Mesodermal cell (in vitro differentiated cells): Measurements from ENCODE around the gene SH3PXD2A.

Source experiments
- H3K27ac ChIP-seq: 2 replicates; pipeline ENCODE4 v1.7.0; 2013; ENCODE audit warnings: mild to moderate bottlenecking, low read depth, low read length, moderate library complexity; ENCODE audit not compliant: severe bottlenecking
- H3K36me3 ChIP-seq: 2 replicates; pipeline ENCODE4 v1.7.1; 2013; ENCODE audit warnings: mild to moderate bottlenecking, low read length, moderate library complexity; ENCODE audit not compliant: control insufficient read depth, insufficient read depth
- H3K4me1 ChIP-seq: one replicate; pipeline ENCODE4 v1.7.1; 2013; ENCODE audit warnings: mild to moderate bottlenecking, low read length; ENCODE audit not compliant: insufficient read depth, control insufficient read depth, poor library complexity, severe bottlenecking
- H3K4me3 ChIP-seq: 2 replicates; pipeline ENCODE4 v1.7.0; 2013; ENCODE audit warnings: low read length, control low read depth, mild to moderate bottlenecking; ENCODE audit not compliant: insufficient read depth, poor library complexity, severe bottlenecking; ENCODE audit errors: extremely low read depth
- H3K9me3 ChIP-seq: 2 replicates; pipeline ENCODE4 v1.7.1; 2013; ENCODE audit warnings: mild to moderate bottlenecking, low read length, moderate library complexity; ENCODE audit not compliant: control insufficient read depth
- WGBS, 2 experiments: methylation state at CpG; one replicate each; pipeline ENCODE4 v1.1.5; 2013; ENCODE audit warnings: missing lambda C conversion rate in 2 of 2; ENCODE audit not compliant: insufficient coverage in 2 of 2; 5-methylcytosine and 5-hydroxymethylcytosine counted together

The SH3PXD2A gene

GRCh38 chr10:103890688-103891087 lies 35.3 kb upstream of the SH3PXD2A start:
- no peak overlapping the region for H3K27ac ChIP-seq
- no peaks in the 10 kb centered on the region for H3K9me3 ChIP-seq
- peaks cover 39% of the 10 kb centered on the region for H3K4me1 ChIP-seq
- no peak overlapping the region for H3K4me3 ChIP-seq
- 100% methylated on average over 2 of the region's 2 CpGs for WGBS, 2 experiments
- H3K36me3 ChIP-seq = peaks cover 17% of the 10 kb centered on the region

GRCh38 chr10:103890194-103890658 lies 34.9 kb upstream of the SH3PXD2A start:
- peaks cover 35% of the 10 kb centered on the region for H3K4me1 ChIP-seq
- H3K4me3 ChIP-seq = no peak overlapping the region
- WGBS, 2 experiments = 86 to 100% methylated on average over 2 to 3 of the region's 4 CpGs
- H3K9me3 ChIP-seq = no peaks in the 10 kb centered on the region
- H3K36me3 ChIP-seq = peaks cover 17% of the 10 kb centered on the region
- H3K27ac ChIP-seq = no peak overlapping the region

- no peaks in the 10 kb centered on the region for H3K9me3 ChIP-seq
- H3K36me3 ChIP-seq = peaks cover 17% of the 10 kb centered on the region
- WGBS, 2 experiments = no CpG with 5 or more reads among the region's 2 CpGs
- no peak overlapping the region for H3K27ac ChIP-seq
- H3K4me1 ChIP-seq = peaks cover 25% of the 10 kb centered on the region
- no peak overlapping the region for H3K4me3 ChIP-seq
These were observed 33.8 kb upstream of the SH3PXD2A start for GRCh38 chr10:103889121-103889720.

GRCh38 chr10:103888113-103888841 lies 32.9 kb upstream of the SH3PXD2A start:
- peak overlapping the region; percentile 47 for H3K27ac ChIP-seq
- H3K9me3 ChIP-seq = no peaks in the 10 kb centered on the region
- peaks cover 17% of the 10 kb centered on the region for H3K36me3 ChIP-seq
- H3K4me1 ChIP-seq = peaks cover 16% of the 10 kb centered on the region
- H3K4me3 ChIP-seq = no peak overlapping the region
- 28 to 40% methylated on average over 1 to 2 of the region's 6 CpGs for WGBS, 2 experiments

GRCh38 chr10:103885617-103886016 lies 30.2 kb upstream of the SH3PXD2A start:
- H3K4me3 ChIP-seq = no peak overlapping the region
- H3K4me1 ChIP-seq = peaks cover 16% of the 10 kb centered on the region
- no peaks in the 10 kb centered on the region for H3K9me3 ChIP-seq
- H3K27ac ChIP-seq = no peak overlapping the region
- H3K36me3 ChIP-seq = peaks cover 6% of the 10 kb centered on the region
- 85 to 89% methylated on average over 4 to 5 of the region's 6 CpGs for WGBS, 2 experiments

- Histone ChIP-seq H3K4me1 (peaks cover 7% of the 10 kb centered on the region), H3K27ac (no peak overlapping the region), H3K36me3 (peaks cover 6% of the 10 kb centered on the region), H3K4me3 (no peak overlapping the region), H3K9me3 (no peaks in the 10 kb centered on the region)
- WGBS, 2 experiments = 31 to 38% methylated on average over 2 of the region's 3 CpGs
These were observed 29.3 kb upstream of the SH3PXD2A start for GRCh38 chr10:103884681-103885139.

- peaks cover 9% of the 10 kb centered on the region for H3K36me3 ChIP-seq
- H3K4me3 ChIP-seq = no peak overlapping the region
- H3K27ac ChIP-seq = no peak overlapping the region
- no peaks in the 10 kb centered on the region for H3K4me1 ChIP-seq
- H3K9me3 ChIP-seq = no peaks in the 10 kb centered on the region
- 96 to 98% methylated on average over 4 to 7 of the region's 8 CpGs for WGBS, 2 experiments
These were observed 27.1 kb upstream of the SH3PXD2A start for GRCh38 chr10:103882285-103883007.

- 92 to 93% methylated on average over 14 of the region's 15 CpGs for WGBS, 2 experiments
- H3K27ac ChIP-seq = no peak overlapping the region
- no peaks in the 10 kb centered on the region for H3K4me1 ChIP-seq
- no peaks in the 10 kb centered on the region for H3K9me3 ChIP-seq
- H3K4me3 ChIP-seq = no peak overlapping the region
- H3K36me3 ChIP-seq = peaks cover 3% of the 10 kb centered on the region
These were observed 26.3 kb upstream of the SH3PXD2A start for GRCh38 chr10:103881416-103882284.

GRCh38 chr10:103879831-103880230 lies 24.5 kb upstream of the SH3PXD2A start:
- Histone ChIP-seq H3K36me3 (peaks cover 3% of the 10 kb centered on the region), H3K4me1 (no peaks in the 10 kb centered on the region), H3K4me3 (no peak overlapping the region), H3K27ac (no peak overlapping the region), H3K9me3 (no peaks in the 10 kb centered on the region)
- 97 to 99% methylated on average over 7 of the region's 7 CpGs for WGBS, 2 experiments

GRCh38 chr10:103879409-103879808 lies 24.0 kb upstream of the SH3PXD2A start:
- no peaks in the 10 kb centered on the region for H3K9me3 ChIP-seq
- WGBS, 2 experiments = 86 to 94% methylated on average over 7 to 9 of the region's 9 CpGs
- H3K36me3 ChIP-seq = peaks cover 3% of the 10 kb centered on the region
- no peak overlapping the region for H3K4me3 ChIP-seq
- no peaks in the 10 kb centered on the region for H3K4me1 ChIP-seq
- no peak overlapping the region for H3K27ac ChIP-seq
